K562 (cell line): ENCODE results near the gene CRTAP. TPM values are rescaled to one million over a fixed set of nuclear protein-coding genes. Genes with fewer than 3 reads are reported as not detected.
A peak's percentile ranks its signal among the peaks of the same experiment; 100 is the strongest.

ENCODE experiments used
- CAMTA2 ChIP-seq: fragments of 250-450 bp; sonication (Bioruptor Pico); conservative IDR thresholded peaks from 2 replicates; pipeline ENCODE4 v1.5.1; 2022
- DMBX1 ChIP-seq: fragments of 250-450 bp; sonication (Bioruptor Pico); IDR thresholded peaks from 2 replicates; pipeline ENCODE4 v1.8.0; 2022; ENCODE audit warnings: inconsistent platforms, mild to moderate bottlenecking, moderate library complexity, borderline replicate concordance
- ETS1 ChIP-seq: conservative IDR thresholded peaks from 2 replicates; pipeline ENCODE4 v1.6.1; 2011; ENCODE audit warnings: low read depth, mild to moderate bottlenecking, low read length; ENCODE audit not compliant: control insufficient read depth
- ILF3 ChIP-seq: fragments of 450-650 bp; IDR thresholded peaks from 2 replicates; pipeline ENCODE4 v1.6.1; 2018; ENCODE audit warnings: antibody characterized with exemption, mild to moderate bottlenecking, moderate library complexity, borderline replicate concordance
- MAX ChIP-seq: sonication (generic); formaldehyde crosslinking; IDR thresholded peaks from 2 replicates; pipeline ENCODE4 v1.9.0; 2022; ENCODE audit warnings: mild to moderate bottlenecking, missing genetic modification reagents
- MTA3 ChIP-seq: fragments of 450-650 bp; formaldehyde crosslinking; IDR thresholded peaks from 2 replicates; pipeline ENCODE4 v1.6.1; 2017; ENCODE audit warnings: mild to moderate bottlenecking, borderline replicate concordance
- NONO ChIP-seq, 2 experiments: fragments of 200-400 bp in 1 of 2; fragments of 450-650 bp in 1 of 2; formaldehyde crosslinking in 1 of 2; IDR thresholded peaks; 2 replicates each; pipeline ENCODE4 v1.6.1; 2017; ENCODE audit warnings: low read depth in 2 of 2, mild to moderate bottlenecking in 2 of 2, moderate library complexity in 2 of 2, low read length in 1 of 2
- PCBP2 ChIP-seq: fragments of 200-400 bp; formaldehyde crosslinking; IDR thresholded peaks from 2 replicates; pipeline ENCODE4 v1.6.1; 2018; ENCODE audit warnings: low read length, low read depth, mild to moderate bottlenecking, moderate library complexity; ENCODE audit not compliant: poor library complexity, severe bottlenecking
- RAD21 ChIP-seq, 2 experiments: fragments of 250-450 bp in 1 of 2; fragments of 450-650 bp in 1 of 2; sonication (Bioruptor Pico) in 1 of 2; formaldehyde crosslinking in 1 of 2; IDR thresholded peaks in 1 of 2; conservative IDR thresholded peaks in 1 of 2; 2 replicates each; pipeline versions ENCODE4 v1.4.0 to v1.8.0; 2020 to 2022; ENCODE audit warnings: mild to moderate bottlenecking in 2 of 2, moderate library complexity in 1 of 2
- RREB1 ChIP-seq: fragments of 250-450 bp; sonication (Bioruptor Pico); IDR thresholded peaks from 2 replicates; pipeline ENCODE4 v1.4.0; 2020
- SMAD3 ChIP-seq: fragments of 450-650 bp; formaldehyde crosslinking; conservative IDR thresholded peaks from 2 replicates; pipeline ENCODE4 v1.4.0; 2020; ENCODE audit warnings: mild to moderate bottlenecking
- SRF ChIP-seq, 2 experiments: fragments of 250-450, 450-650 bp in 1 of 2; sonication (Bioruptor Pico) in 1 of 2; sonication (generic) in 1 of 2; formaldehyde crosslinking; IDR thresholded peaks; 2 replicates each; pipeline versions ENCODE4 v1.5.0 to v1.5.1; 2020 to 2022; ENCODE audit warnings: mild to moderate bottlenecking in 1 of 2, missing genetic modification reagents in 1 of 2
- SRSF3 ChIP-seq: fragments of 200-400 bp; formaldehyde crosslinking; IDR thresholded peaks from 2 replicates; pipeline ENCODE4 v1.6.1; 2016; ENCODE audit warnings: mild to moderate bottlenecking, low read length, moderate library complexity; ENCODE audit not compliant: insufficient read depth
- YY1 ChIP-seq, 3 experiments: IDR thresholded peaks; 2 replicates each; pipeline ENCODE4 v1.6.1; 2011; ENCODE audit warnings: low read length in 2 of 3, mild to moderate bottlenecking in 2 of 3, moderate library complexity in 2 of 3, borderline replicate concordance in 1 of 3, control low read depth in 1 of 3, low read depth in 1 of 3; ENCODE audit not compliant: insufficient read depth in 3 of 3, insufficient replicate concordance in 2 of 3, control insufficient read depth in 1 of 3, insufficient read length in 1 of 3; ENCODE audit errors: extremely low read depth in 1 of 3
- ZBTB1 ChIP-seq: sonication (generic); formaldehyde crosslinking; IDR thresholded peaks from 2 replicates; pipeline ENCODE4 v1.8.1; 2023; ENCODE audit warnings: missing genetic modification reagents, low read depth, mild to moderate bottlenecking, borderline replicate concordance
- ZNF764 ChIP-seq: fragments of 250-450 bp; sonication (Bioruptor Pico); IDR thresholded peaks from 2 replicates; pipeline ENCODE4 v1.4.0; 2020; ENCODE audit warnings: low read depth, mild to moderate bottlenecking, moderate library complexity
- polyA plus RNA-seq, 8 experiments: library from polyadenylated mRNA; depleted of rRNA in 4 of 8; stranded (reverse) in 5 of 8; unstranded in 3 of 8; fragments of >200 nt; fragmentation: Nextera tagmentation in 2 of 8; fragmentation: Illumina TruSeq in 1 of 8; extraction: Ambion mirVana in 2 of 8; extraction: Trizol in 1 of 8; gene quantifications; 2 replicates each; pipeline versions ENCODE4 v1.2.1 to v1.2.3, GENCODE V29; 2011 to 2014; ENCODE audit warnings: inconsistent platforms in 1 of 8, missing spikeins in 1 of 8
- total RNA-seq, 7 experiments: library from RNA; depleted of rRNA in 6 of 7; stranded (reverse); fragments of >200 nt in 6 of 7; fragmentation: Illumina TruSeq in 2 of 7; extraction: Trizol in 2 of 7; gene quantifications; 2 replicates each; pipeline versions ENCODE4 v1.2.1 to v1.2.3, GENCODE V29; 2011 to 2021; ENCODE audit warnings: low replicate concordance in 1 of 7

Gene CRTAP
- total and polyA plus RNA-seq, 9 of the 15 experiments (the other 6 are each of a cell fraction or from before 2014, with no cell fraction given) = 10.0 to 121 (median 53.0) TPM

GRCh38 chr3:33113772-33114621 is at the start of gene CRTAP (continued):
- TF ChIP-seq RREB1 (CRISPR knock-in tag) (peak; percentile 74; the same call in 1 of the 2 replicates), ETS1 (peak; percentile 63; the same call in 1 of the 2 replicates), YY1 (IDR thresholded peaks at IDR 0.05; ENCODE audit: borderline replicate concordance in 1 of 3, control insufficient read depth in 1 of 3, extremely low read depth in 1 of 3, insufficient read depth in 3 of 3, insufficient read length in 1 of 3, insufficient replicate concordance in 2 of 3, low read depth in 1 of 3, low read length in 2 of 3) (peak in 2 of 3 experiments; percentile 9 to 44), ZNF764 (no peak), DMBX1 (CRISPR knock-in tag) (peak; percentile 80), NONO (IDR thresholded peaks at IDR 0.05; ENCODE audit: low read depth in 2 of 2, low read length in 1 of 2) (peak; percentile 68 to 85; a peak in 3 of 4 replicates), SMAD3 (CRISPR knock-in tag) (peak; percentile 70; the same call in 1 of the 2 replicates), RAD21 (CRISPR knock-in tag; conservative IDR thresholded peaks at IDR 0.05 in 1 of 2, IDR thresholded peaks at IDR 0.05 in 1 of 2) (peak; percentile 10 to 16; a peak in 2 of 4 replicates), ILF3 (peak; percentile 71; the same call in 1 of the 2 replicates), SRSF3 (0 out of 2 replicates have a peak, but pooled peaks have one; percentile 50), MTA3 (peak; percentile 93), MAX (CRISPR knock-in tag) (peak; percentile 80), SRF (CRISPR knock-in tag; IDR thresholded peaks at IDR 0.05) (0 out of 4 replicates have a peak, but pooled peaks have one; percentile 18 to 58), PCBP2 (peak; percentile 52), CAMTA2 (CRISPR knock-in tag) (0 out of 2 replicates have a peak, but pooled peaks have one; percentile 9), ZBTB1 (CRISPR knock-in tag) (peak; percentile 74; the same call in 1 of the 2 replicates)
